HG03469 (cell line): ENCODE measurements around the gene GTPBP6.
"Not testable (repeated sequence)": the region's sequence is repeated elsewhere in the genome, so short reads cannot be mapped to it uniquely, and the experiment has no call there.

Experiments
- ATAC-seq: cut with Tn5 transposase; IDR thresholded peaks from one replicate; pipeline ENCODE4 v1.9.1; 2021; ENCODE audit warnings: mild to moderate bottlenecking, moderate library complexity, moderate number of reproducible peaks; ENCODE audit not compliant: unreplicated experiment

The GTPBP6 gene

DNA sequence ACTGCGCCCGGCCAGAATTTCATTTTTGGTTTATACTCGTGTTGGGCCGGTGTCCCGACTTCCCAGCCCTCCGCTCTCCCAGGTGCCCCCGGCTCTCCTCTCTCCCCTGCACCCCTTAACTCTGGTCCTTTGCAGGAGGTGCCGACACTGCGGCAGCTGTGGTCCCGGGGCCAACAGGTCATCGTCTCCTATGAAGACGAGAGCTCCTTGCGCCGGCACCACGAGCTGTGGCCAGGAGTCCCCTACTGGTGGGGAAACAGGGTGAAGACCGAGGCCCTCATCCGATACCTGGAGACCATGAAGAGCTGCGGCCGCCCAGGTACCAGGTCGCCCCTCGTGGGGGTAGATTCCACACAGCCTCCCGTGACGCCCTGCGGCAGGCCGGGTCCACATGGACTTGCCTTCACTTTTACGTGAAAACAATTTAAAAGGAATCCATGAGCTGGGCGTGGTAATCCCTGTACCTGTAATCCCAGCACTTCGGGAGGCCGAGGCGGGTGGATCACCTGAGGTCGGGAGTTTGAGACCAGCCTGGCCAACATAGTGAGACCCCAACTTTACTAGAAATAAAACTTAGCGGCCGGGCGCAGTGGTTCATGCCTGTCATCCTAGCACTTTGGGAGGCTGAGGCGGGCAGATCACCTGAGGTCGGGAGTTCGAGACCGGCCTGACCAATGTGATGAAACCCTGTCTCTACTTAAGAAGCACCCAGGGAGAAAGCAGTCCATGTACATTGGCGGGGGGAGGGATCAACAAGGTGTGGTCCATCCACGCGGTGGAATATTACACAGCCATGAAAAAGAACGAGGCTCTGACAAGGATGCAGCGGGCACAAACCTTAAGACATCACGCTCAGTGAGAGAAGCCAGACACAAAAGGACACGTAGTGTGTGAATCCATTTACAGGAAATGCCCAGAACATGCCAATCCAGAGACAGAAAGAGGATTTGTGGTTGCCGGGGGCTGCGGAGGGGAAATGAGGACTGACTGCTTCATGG lies 25.4 kb downstream of the GTPBP6 start:
- ATAC-seq: no peak

DNA sequence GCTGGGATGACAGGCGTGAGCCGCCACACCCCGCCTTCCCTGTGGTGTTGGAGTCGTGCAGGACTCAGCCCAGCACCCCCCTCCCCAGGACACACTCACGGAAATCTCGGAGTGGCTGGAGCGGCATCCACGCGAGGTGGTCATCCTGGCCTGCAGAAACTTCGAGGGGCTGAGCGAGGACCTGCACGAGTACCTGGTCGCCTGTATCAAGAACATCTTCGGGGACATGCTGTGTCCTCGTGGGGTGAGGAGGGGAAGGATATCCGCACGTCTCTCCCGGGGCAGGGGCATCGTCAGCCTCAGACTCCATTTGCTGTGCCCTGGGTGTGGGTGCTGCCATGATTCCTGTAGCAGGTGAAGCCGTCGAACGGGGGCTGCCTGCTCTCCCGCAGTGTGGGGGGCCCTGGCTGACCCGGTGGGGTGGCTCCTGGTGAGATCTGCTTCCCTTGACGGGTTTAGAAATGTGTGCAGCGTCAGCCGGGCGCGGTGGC lies 27.1 kb downstream of the GTPBP6 start:
- no peak for ATAC-seq

DNA sequence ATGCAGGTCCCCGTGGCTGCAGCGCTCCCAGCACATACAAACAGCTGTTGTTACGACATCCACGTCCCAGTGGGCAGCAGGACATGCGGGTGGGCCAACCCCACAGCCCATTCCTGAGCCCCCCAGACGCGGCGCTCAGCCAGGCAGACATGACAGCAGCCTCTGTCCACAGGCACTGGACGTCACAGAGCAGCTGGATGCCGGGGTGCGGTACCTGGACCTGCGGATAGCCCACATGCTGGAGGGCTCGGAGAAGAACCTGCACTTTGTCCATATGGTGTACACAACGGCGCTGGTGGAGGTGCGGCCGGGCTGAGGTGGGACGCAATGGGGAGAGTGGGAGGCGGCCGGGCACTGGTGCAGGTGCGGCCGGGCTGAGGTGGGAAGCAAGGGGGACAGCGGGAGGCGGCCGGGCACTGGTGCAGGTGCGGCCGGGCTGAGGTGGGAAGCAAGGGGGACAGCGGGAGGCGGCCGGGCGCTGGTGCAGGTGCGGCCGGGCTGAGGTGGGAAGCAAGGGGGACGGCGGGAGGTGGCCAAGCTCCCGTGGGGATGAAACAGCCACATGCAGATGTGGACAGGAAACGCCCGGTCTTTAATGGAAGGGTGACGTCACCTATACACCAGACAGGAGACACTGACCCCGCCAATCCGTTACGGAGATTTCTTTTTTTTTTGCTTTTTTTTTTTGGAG lies 28.0 kb downstream of the GTPBP6 start:
- ATAC-seq: no peak

DNA sequence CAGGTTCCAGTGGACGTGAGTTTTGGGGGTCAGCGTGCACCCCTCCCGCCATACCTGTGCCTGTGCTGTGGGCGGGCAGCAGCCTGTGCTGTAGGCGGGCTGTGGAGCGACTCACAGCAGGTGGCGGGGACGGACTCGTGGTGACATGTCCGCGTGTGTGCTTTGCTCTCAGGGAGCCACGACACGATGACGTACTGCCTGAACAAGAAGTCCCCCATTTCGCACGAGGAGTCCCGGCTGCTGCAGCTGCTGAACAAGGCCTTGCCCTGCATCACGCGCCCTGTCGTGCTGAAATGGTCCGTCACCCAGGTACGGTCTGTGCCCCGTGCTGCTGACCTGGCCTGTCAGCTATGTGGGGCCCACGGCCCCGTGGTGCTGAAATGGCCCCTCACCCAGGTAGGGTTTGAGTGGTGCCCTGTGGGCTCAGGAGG lies 30.0 kb downstream of the GTPBP6 start:
- ATAC-seq: no peak

DNA sequence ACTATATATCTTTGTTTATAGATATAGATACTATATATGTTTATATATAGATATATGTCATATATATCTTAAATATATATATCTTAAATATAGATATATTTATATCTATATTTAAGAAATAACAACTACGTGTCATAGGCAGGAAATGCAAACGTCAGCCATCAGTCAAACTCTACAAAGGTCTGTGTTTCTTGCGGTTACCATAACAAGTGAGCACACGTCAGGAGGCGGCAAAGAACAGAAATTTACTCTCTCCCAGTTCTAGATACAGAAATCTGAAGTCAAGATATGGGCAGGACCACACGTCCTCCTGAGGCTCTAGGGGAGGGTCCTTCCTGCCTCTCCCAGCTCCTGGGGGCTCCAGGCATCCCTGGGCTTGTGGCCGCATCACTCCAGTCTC lies 30.9 kb downstream of the GTPBP6 start:
- ATAC-seq: no peak

DNA sequence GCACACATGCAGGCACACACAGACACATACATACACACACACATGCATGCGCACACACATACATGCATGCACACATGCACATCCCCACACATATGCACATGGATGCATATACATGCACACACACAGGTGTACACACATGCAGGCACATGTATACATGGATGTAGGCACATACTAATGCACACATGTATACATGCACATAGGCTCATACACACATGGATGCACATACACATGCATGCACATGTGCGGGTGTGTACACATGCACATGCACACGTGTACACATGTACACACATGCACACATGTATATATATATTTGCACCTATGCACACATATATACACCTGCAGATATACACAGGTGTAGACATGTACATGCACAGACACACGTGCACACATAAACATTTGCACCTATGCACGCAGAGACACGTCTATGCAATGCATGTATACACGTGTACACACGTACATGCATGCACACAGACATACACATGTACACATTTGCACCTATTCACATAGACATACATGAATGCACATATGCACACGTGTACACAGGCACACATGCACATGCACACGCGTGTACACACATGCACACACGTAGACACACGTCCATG lies 33.4 kb downstream of the GTPBP6 start:
- ATAC-seq: no peak

DNA sequence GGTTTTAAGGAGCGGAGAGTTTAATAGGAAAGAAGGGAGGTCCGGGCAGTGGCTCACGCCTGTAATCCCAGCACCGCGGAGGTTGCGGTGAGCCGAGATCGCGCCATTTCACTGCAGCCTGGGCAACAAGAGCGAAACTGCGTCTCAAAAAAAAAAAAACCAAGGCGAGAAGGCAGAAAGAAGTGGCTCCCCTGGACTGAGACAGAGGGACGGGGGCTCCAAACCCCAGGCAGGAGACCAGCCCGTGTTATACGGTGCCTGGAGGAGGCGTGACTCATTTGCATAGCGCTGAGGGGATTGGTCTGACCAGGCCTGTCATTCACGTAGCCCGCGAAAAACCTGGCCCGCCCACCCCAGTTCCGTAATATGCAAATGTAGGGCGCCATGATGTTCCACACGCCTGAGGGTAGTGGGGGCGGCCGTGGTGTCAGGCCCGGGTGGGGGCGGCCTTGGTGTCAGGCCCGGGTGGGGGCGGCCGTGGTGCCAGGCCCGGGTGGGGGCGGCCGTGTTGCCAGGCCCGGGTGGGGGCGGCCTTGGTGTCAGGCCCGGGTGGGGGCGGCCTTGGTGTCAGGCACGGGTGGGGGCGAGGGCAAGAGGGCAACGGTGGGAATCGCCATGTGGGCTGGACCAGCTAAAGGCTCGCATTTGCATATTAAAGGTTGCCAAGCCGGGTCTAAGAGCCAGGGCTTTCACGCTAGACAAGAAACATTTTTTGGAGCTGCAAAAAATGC lies 35.3 kb downstream of the GTPBP6 start:
- peak; percentile 93 for ATAC-seq

DNA sequence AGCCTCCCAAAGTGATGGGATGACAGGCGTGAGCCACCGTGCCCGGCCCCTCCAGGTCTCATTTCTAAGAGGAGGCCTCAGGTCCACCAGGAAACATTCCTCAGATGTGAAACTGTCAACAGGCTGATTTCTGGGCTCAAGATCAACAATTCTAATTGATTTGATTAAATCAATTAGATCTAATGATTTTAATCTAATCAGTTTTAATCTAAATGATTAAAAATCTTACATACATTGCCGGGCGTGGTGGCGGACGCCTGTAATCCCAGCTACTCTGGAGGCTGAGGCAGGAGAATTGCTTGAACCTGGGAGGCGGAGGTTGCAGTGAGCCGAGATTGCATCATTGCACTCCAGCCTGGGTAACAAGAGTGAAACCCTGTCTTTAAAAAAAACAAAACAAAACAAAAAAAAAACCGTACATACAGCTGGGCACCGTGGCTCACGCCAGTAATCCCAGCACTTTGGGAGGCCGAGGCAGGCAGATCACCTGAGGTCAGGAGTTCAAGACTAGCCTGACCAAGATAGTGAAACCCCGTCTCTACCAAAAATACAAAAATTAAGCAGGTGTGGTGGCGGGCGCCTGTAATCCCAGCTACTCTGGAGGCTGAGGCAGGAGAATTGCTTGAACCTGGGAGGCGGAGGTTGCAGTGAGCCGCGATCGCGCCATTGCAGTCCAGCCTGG lies 36.5 kb downstream of the GTPBP6 start:
- ATAC-seq: not testable (repeated sequence)

DNA sequence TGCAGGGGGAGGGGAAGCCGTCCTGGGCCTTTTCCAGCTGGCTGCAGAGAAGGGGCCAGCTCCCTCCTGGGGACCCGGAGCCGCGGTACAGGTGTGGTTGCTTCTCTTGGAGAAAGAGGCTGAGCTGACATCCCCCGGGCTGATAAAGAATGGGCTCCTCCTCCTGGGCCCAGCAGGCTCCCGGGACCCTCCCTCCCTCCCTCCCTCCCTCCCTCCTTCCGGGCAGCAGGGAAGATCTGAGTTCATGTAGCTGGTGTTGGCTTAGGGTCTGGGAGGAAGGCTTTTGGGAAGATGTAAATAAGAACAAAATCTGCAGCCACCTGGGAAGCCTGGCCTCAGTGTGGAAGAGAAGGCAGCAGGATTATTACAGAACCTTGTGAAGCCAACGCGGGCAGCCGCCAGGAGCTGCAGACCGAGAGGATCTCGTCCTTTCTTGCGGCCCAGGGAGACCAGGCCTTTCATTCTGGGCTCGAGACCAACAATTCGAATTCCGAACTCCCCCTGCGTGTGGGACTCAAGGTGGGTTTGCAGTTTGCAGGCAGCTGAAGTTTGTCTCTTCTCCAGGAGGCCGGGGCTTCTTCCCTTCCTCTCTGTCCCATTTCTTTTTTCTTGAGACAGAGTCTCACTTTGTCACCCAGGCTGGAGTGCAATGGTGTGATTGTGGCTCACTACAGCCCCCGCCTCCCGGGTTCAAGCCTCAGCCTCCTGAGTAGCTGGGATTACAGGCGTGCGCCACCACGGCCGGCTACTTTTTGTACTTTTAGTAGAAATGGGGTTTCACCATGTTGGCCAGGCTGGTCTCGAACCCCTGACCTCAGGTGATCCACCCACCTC lies 37.2 kb downstream of the GTPBP6 start, which contains the start of gene PLCXD1:
Gene PLCXD1 (plus strand): TSS at position 216 of the 834 bp plus-strand sequence. CDS start 2,807 bp downstream, outside the sequence.
- no peak for ATAC-seq

DNA sequence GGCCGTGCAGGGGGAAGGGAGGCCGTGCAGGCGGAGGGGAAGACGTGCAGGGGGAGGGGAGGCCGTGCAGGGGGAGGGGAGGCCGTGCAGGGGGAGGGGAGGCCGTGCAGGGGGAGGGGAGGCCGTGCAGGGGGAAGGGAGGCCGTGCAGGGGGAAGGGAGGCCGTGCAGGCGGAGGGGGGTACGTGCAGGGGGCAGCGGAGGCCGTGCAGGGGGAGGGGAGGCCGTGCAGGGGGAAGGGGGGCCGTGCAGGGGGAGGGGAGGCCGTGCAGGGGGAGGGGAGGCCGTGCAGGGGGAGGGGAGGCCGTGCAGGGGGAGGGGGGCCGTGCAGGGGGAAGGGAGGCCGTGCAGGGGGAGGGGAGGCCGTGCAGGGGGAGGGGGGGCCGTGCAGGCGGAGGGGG lies 37.9 kb downstream of the GTPBP6 start:
- not testable (repeated sequence) for ATAC-seq

DNA sequence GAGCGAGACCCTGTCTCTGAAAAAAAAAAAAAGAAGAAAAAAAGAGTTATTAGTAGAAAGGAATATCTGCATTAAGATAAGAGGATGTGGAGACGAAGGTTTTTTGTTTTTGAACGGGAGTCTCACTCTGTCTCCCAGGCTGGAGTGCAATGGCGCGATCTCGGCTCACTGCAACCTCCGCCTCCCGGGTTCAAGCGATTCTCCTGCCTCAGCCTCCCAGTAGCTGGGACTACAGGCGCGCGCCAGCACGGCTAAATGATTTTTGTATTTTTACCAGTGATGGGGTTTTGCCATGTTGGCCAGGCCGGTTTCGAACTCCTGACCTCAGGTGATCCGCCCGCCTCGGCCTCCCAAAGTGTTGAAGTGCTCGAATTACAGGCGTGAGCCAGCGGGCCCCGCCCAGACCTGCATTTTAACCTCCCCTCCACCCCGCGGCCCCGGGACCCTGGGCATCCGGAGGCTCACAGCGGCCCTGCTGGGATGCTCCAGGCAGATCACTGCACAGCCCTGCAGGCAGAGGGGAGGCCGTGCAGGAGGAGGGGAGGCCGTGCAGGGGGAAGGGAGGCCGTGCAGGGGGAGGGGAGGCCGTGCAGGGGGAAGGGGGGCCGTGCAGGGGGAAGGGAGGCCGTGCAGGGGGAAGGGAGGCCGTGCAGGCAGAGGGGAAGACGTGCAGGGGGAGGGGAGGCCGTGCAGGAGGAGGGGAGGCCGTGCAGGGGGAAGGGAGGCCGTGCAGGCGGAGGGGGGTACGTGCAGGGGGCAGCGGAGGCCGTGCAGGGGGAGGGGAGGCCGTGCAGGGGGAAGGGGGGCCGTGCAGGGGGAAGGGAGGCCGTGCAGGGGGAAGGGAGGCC lies 38.6 kb downstream of the GTPBP6 start:
- not testable (repeated sequence) for ATAC-seq

DNA sequence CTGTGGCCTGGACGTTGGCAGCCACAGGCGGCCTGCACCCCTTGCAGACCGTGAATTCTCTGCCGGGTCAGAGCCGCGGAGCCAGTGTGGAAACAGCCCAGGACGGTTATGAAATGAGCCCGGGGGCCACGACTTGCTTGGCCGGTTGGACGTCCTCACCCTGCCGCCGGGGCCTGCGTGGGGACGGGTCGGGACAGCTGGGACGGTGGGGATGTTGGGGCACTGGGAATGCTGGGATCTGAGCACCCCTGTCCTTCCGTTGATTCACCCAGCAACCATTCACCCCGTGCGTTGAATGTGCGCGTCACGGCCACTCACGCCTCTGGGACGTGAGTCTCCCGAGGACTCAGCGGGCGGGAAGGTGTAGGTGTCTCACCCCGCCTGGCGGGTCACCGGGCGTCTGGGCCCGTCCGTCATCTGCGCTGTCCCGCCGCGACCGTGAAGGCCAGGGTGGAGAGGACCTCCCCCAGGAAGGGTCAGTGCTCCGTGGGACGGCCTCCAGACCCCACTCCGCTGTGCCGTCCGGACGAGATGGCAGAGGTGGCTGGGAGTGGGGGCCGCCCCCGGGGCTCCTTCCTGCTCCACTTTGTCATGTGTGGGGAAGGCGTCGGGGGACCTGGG lies 41.9 kb downstream of the GTPBP6 start:
- no peak for ATAC-seq

DNA sequence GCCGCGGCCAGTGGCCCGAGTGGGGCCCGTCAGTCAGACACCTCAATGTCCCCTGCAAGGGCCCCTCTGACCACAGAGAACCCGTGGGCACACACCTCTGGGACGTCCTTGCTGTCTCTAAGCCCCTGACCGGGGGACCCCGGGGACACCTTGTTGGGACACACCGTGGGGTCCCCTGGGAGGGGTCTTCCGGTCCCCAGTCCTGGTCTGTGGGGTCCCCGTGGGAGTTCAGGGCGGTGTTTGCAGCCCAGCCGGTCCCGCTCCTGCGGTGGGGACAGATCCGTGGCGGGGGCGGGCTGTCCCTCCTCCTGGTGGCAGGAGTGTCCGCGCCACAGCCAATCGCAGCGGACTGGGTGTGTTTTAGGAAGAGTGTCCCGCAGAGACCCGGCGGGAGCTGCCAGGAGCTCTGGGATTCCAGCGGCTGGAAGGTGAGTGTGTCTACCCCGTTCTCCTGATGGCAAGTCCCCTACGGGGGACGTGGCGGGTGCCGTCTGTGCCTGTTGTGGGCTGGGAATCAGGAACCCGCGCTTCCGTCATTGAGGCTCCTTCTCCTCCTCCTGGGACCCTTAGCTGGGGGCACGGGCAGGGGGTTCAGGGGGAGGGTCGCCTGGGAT lies 42.5 kb downstream of the GTPBP6 start:
- ATAC-seq: no peak

DNA sequence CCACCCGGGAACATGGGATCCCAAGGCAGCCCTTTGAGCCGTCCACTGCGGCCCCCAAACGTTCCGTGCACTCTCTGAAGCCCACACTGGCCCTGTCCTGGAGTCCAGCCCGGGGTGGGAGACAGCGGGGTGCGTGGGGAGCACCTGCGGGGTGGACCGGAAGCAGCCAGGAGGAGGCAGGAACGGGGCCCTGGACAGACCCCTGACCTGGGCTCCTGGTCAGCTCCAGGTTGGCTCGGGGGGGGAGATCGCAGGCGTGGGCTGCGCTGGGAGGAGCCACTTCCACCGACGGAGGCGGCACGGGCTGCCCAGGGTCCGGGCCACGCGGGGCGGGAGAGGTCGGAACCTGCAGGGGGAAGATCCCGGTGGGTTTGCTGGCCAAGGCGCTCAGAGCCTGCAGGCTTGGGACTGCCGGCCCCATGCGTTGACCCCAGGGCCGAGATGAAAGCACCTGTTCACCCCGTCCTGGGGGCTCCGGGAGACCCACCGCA lies 43.1 kb downstream of the GTPBP6 start:
- no peak for ATAC-seq

DNA sequence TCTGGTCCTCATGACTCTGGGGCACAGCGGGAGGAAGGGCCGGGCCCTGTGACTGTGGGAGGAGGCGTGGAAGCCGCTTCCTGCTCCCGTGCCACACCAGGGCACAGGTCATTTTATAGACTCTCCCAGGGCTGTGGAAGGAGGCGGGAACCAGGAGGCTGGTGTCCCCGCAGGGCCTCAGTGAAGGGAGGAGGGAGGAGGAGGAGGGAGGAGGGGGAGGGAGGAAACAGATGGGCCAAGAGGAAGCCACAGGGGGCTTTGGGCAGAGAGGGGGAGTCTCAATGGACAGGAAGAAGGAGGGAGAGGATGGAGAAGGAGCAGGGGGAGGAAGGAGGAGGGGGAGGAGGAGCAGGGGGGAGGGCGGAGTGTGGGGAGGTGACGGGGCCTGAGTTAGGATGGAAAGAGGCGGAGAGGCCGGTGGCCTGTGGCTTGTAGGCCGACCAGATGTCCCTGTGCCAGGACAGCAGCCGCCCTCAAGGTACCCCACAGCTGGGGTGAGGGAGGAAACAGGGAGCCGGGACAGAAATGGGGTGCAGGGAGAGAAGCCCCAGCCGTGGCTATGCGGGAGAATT lies 43.6 kb downstream of the GTPBP6 start:
- ATAC-seq: no peak

DNA sequence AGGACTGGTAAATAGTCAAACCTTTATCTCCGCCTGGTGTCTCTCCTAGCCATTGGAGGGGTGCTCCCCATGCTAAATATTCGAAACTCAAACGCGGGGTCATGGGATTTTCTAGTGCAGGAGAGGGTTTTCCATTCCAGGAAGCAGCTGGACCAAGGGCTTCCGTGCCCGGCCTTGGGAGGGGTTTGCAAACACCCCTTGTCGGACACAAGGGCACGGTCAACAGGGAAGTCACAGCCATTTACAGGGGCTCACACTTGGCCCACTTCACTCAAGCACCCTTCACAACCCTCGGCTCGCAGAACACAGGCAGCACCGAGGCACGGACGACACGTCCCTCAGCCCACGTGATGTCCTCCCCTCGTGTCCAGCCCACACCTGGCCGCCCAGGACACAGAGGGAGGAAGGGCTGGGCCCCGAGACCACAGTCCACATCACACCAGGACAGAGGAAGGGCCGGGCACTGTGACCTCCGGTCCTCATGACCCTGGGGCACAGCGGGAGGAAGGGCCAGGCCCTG lies 47.7 kb downstream of the GTPBP6 start:
- no peak for ATAC-seq
